Measurements from ENCODE around the gene GBP3.

GBP3 gene

DNA sequence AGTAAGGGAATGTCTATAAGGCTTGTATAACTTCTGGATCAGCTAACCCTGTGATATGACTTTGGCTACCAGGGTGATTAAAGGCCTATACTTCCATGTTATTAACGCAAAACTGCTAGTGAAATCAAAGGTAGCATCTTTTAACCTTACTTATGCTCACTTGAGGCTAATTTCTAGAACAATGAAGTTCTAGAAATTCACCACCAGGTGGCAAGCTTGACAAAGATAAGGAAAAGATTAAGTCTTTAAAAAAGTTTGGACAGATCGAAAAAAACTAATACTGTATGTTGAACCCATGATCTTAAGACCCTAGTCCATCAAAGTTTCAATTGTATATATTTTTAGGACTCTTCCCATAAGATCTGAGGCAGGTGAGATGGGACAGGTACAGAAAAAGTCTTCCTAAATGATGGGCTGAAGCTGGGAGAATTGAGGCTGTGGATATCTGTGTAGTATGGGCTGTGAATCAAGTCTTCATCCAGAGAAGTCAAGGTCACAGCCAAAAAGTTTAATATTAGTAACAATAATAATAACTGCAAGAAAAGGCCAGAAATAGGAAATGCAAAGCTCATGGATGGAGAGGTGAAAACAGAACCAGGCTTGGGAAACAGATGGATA lies 49.0 kb downstream of the GBP3 start:
- peak; percentile 47 for DNase-seq

DNA sequence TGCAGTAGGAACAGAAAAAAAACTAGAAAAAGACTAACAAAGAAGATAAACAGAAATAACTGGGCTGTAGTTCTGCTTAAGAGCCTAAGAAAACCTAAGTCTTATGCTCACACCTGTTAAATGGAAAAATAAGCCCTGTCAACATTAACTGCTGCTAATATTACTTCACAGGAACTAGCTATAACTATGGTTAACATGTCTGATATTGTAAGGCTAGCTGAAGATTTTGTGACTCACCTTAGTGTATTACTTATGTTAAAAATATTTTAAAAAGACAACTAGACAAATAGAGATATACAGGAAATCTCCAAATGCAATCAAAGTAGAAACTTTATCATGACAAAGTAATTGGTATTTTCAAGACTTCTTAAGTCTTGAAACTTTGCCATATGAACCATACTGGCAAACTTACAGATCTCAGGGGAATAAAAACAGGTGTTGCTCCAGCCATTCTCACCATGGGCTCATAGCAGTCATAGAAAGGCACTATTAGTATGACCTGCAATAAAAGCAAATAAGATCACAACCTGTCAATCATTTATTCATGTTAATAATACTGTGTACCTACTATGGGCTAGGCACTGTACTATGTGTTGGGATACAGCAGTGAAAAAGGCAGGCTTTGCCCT lies 60.9 kb downstream of the GBP3 start:
- no peak for DNase-seq

DNA sequence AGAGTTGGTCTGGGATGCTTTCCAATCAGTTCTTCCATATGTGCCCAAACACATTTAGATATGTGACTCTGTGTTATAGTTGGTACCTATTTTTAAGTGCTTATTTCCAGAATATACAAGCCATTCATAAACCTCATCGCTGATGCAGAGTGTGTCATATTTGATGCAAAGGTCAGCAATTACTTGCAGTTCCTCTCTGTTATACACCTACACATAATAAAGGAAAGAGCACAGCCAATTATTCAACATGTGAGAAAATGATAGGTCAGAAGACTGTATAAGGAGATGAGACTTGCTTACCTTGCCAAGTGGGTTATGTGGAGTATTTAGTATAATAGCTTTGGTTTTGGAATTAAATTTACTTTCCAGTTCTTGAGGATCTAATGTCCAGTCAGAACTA lies 61.6 kb downstream of the GBP3 start:
- DNase-seq: no peak

All from activated CD4-positive, alpha-beta T cell treated with anti-CD3 and anti-CD28 coated beads, Interleukin-10, Interleukin-2, amounts not matched to agents 100 ng/mL and 50 ng/mL, durations not matched to agents 16 hours and 8 hours (primary cell).